ENCODE measurements around the gene TMC1.
"Not testable (repeated sequence)": the region's sequence is repeated elsewhere in the genome, so short reads cannot be mapped to it uniquely, and the experiment has no call there.

TMC1 gene

DNA sequence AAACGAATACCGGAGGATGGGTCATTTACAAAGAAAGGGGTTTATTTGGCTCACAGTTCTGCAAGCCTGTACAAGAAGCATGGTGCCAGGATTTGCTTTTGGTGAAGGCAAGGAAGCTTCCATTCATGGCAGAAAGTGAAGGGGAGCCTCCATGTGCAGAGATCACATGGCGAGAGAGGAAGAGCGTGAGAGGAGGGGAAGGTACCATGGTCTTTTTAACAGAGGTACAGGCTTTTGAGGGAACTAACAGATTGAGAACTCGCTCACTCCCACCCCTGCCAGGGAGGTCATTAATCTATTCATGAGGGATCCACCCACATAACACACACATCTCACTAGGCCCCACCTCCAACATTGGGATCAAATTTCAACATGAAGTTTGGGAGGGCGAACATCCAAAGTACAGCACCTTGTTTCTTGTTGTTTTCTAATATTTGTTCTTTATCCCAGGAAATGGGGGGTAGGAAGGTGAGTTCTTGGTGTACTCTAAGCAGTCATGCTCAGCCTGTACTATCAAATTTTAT is 18.5 kb downstream of the TMC1 start:
- peaks cover 3% of the 10 kb centered on the region for H3K9me3 ChIP-seq (ENCODE audit: severe bottlenecking)
- no peaks in the 10 kb centered on the region for H3K27me3 ChIP-seq (ENCODE audit: insufficient read depth, low read depth, severe bottlenecking)
- TF ChIP-seq, protein P1, sequence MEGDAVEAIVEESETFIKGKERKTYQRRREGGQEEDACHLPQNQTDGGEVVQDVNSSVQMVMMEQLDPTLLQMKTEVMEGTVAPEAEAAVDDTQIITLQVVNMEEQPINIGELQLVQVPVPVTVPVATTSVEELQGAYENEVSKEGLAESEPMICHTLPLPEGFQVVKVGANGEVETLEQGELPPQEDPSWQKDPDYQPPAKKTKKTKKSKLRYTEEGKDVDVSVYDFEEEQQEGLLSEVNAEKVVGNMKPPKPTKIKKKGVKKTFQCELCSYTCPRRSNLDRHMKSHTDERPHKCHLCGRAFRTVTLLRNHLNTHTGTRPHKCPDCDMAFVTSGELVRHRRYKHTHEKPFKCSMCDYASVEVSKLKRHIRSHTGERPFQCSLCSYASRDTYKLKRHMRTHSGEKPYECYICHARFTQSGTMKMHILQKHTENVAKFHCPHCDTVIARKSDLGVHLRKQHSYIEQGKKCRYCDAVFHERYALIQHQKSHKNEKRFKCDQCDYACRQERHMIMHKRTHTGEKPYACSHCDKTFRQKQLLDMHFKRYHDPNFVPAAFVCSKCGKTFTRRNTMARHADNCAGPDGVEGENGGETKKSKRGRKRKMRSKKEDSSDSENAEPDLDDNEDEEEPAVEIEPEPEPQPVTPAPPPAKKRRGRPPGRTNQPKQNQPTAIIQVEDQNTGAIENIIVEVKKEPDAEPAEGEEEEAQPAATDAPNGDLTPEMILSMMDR (IDR thresholded peaks at IDR 0.05; ENCODE audit: low read depth, low read length): no peak
- no peak for DNase-seq
- no peaks in the 10 kb centered on the region for H3K36me3 ChIP-seq
- H3K27ac ChIP-seq: no peak overlapping the region
- H3K4me3 ChIP-seq (ENCODE audit: low read depth, low read length): no peak overlapping the region

DNA sequence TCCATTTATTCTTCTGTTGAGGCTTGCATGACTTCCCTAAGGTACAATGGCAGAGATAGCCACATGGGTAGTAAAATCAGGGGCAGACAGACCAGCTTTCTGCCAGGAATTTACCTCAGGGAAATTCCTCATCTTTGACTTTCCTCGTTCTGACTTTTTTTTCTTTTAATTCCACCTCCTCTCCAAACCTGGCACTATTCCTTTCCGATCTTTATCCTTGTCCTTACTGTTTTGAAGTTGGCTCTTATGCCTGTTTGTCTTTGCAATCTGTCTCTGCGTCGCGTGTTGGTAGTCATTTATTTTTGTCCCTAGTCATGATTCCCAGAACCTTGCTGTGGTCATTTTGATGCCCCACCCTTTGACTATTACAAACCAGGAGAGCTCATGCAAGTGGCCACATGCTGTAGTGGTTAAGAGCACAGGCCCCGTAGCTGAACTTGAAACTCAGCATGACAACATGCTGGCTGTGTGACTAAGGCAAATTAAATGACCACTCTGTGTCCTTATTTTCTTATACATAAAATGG is 19.0 kb downstream of the TMC1 start:
- DNase-seq: no peak
- H3K4me3 ChIP-seq (ENCODE audit: low read depth, low read length): no peak overlapping the region
- H3K36me3 ChIP-seq: no peaks in the 10 kb centered on the region
- peaks cover 3% of the 10 kb centered on the region for H3K9me3 ChIP-seq (ENCODE audit: severe bottlenecking)
- TF ChIP-seq, protein P1 (IDR thresholded peaks at IDR 0.05; ENCODE audit: low read depth, low read length): no peak
- H3K27ac ChIP-seq: no peak overlapping the region
- H3K27me3 ChIP-seq (ENCODE audit: insufficient read depth, low read depth, severe bottlenecking): no peaks in the 10 kb centered on the region

DNA sequence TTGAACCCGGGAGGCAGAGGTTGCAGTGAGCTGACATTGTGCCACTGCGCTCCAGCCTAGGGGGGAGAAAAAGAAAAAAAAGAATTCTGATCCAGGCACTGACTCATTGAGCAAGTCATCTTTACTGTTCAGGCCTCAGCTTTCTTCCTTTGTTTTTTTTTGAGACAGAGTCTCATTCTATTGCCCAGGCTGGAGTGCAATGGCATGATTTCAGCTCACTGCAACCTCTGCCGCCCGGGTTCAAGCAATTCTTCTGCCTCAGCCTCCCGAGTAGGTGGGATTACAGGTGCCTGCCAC is 21.1 kb downstream of the TMC1 start:
- not testable (repeated sequence) for DNase-seq; H3K9me3 ChIP-seq (ENCODE audit: severe bottlenecking); H3K27ac ChIP-seq; H3K36me3 ChIP-seq; H3K4me3 ChIP-seq (ENCODE audit: low read depth, low read length); H3K27me3 ChIP-seq (ENCODE audit: insufficient read depth, low read depth, severe bottlenecking)

DNA sequence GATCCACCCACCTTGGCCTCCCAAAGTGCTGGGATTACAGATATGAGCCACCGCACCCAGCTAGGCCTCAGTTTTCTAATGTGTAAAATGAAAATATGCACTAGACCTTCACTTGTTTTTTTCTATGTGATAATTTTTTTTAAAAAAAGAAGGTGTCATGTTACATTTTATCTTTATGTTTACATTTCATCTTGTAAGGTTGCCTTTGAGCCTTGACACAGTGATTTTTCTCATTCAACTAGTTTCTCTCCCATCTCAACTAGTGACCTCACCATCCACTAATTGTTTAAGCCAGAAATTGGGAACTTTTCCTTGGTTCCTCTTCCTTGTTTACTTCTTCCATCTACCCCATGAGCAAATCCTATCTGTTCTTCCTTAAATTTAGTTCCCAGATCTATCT is 21.5 kb downstream of the TMC1 start:
- no peaks in the 10 kb centered on the region for H3K9me3 ChIP-seq (ENCODE audit: severe bottlenecking)
- no peaks in the 10 kb centered on the region for H3K36me3 ChIP-seq
- H3K27ac ChIP-seq: no peak overlapping the region
- no peak overlapping the region for H3K4me3 ChIP-seq (ENCODE audit: low read depth, low read length)
- TF ChIP-seq, protein P1 (IDR thresholded peaks at IDR 0.05; ENCODE audit: low read depth, low read length): no peak
- H3K27me3 ChIP-seq (ENCODE audit: insufficient read depth, low read depth, severe bottlenecking): no peaks in the 10 kb centered on the region
- no peak for DNase-seq

DNA sequence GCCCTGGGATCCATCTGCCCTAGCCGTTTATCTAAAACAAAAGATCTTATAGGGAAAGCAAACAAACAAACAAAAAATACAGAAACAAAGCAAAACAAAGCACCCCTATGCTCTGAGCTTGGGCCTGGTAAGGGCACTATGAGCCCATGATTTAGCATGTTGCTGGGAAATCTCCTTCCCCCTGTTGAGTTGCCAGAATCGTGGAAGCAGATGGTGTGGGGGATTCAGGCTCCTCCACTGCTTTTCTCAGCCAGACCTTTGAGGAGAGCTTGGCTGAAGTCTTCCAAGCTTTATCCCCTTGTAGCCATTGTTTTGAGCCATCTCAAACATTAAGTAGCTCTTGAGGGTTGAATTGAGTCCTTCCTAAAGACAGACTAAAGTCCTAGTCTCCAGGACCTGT is 29.9 kb downstream of the TMC1 start:
- no peaks in the 10 kb centered on the region for H3K36me3 ChIP-seq
- H3K27ac ChIP-seq: peak overlapping the region; percentile 82
- peak overlapping the region; percentile 10; the same call in 1 of the 2 replicates for H3K4me3 ChIP-seq (ENCODE audit: low read depth, low read length)
- no peaks in the 10 kb centered on the region for H3K9me3 ChIP-seq (ENCODE audit: severe bottlenecking)
- peak; percentile 79 for DNase-seq
- TF ChIP-seq, protein P1 (IDR thresholded peaks at IDR 0.05; ENCODE audit: low read depth, low read length): no peak
- H3K27me3 ChIP-seq (ENCODE audit: insufficient read depth, low read depth, severe bottlenecking): no peaks in the 10 kb centered on the region

DNA sequence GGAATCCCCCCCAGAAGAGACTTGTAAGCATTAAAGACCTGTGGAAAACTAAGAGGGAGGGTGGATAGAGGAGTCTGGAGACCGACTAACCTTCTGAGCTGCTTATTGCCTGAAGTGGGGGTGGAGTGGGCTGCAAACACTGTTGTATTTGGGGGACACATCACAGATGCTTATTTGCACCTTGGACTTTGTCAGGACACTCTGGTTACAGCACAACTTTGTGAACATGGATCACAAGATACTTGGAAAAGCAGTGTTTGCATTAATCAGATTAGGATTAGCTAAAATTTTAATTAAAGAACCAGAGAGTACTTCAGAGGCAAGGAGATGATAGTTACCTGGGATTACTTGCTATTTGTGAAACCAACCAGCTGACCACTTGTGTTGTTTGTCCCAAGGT is 30.9 kb downstream of the TMC1 start:
- Histone ChIP-seq H3K36me3 (no peaks in the 10 kb centered on the region), H3K4me3 (ENCODE audit: low read depth, low read length) (no peak overlapping the region), H3K9me3 (ENCODE audit: severe bottlenecking) (no peaks in the 10 kb centered on the region), H3K27me3 (ENCODE audit: insufficient read depth, low read depth, severe bottlenecking) (no peaks in the 10 kb centered on the region), H3K27ac (peak overlapping the region; percentile 82)
- TF ChIP-seq, protein P1 (IDR thresholded peaks at IDR 0.05; ENCODE audit: low read depth, low read length): no peak
- peak; percentile 20 for DNase-seq

All from WERI-Rb-1 (cell line).